GM10847 (cell line): ENCODE measurements around the gene PNPLA2.

Source experiments
- POLR2A ChIP-seq: IDR thresholded peaks from 2 replicates; pipeline ENCODE4 v1.6.1; 2011; ENCODE audit not compliant: insufficient read length; ENCODE audit errors: extremely low read depth

Gene PNPLA2

DNA sequence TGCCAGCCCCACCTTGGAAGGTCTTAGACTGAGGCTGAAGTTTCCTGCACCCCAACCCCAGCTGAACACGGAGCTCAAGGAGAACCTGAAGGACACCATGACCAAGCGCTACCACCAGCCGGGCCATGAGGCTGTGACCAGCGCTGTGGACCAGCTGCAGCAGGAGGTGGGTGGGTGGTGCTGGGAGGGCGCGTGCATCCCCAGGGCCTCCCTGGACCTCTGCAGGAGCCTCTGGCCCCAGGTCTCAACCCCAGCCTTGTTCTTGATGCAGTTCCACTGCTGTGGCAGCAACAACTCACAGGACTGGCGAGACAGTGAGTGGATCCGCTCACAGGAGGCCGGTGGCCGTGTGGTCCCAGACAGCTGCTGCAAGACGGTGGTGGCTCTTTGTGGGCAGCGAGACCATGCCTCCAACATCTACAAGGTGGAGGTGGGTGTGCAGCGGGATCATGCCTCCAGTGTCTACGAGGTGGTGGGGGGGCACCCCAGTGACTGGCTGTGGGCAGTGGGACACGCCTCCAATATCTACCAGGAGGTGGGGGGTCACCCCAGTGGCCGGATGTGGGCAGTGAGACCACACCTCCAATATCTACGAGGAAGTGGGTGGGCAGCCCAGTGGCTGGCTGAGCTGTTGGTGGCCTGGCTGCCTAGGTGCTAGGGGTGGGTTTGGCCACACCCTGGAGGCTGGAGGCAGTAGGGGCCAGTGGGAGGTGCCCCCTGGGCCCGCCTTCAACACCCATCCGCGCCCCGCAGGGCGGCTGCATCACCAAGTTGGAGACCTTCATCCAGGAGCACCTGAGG, 18.7 kb downstream of the PNPLA2 start:
- no peak for TF ChIP-seq POLR2A

DNA sequence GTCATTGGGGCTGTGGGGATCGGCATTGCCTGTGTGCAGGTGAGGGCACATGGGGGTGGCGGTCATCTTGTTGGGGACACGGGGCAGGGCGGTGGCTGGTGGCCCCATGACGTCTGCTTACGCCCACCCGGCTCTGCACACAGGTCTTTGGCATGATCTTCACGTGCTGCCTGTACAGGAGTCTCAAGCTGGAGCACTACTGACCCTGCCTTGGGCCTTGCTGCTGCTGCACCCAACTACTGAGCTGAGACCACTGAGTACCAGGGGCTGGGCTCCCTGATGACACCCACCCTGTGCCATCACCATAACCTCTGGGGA, 19.2 kb downstream of the PNPLA2 start:
- no peak for TF ChIP-seq POLR2A

DNA sequence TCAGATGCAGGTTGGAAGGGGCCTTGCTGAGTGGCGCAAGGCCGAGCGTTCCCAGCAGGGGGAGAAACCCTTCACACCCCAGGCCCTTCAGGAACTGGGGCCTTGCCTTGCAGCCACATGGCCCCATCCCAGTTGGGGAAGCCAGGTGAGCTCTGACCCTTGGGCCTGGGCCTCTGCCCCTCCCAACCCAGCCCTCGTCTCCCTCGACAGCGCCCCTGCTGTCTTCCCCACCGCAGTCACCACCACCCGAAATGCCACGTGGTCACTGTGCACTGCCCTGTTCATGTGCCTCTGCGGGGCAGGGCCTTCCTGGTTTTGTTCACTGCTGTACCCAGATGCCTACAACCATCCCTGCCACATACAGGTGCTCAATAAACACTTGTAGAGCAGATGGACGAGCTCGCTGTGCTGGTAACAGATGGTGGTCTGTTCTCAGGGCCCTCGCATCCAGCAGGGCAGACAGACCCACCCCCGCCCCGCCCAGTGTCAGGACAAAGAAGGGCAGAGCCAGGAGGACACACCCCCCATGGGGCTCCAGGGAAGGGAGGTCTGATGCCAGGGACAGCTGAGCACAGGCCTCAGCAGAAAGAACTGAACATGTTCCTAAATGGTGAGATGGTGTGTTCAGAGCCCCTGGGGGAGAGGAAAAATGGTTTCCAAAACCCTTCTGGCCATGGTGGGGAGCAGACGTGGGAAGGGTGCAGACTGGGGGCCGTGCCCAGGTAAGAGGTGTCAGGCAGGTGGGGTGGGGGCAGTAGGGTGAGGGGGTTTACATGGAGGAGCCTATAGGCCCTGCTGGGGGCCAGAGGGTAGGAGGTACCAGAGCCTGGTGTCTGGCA, 19.9 kb downstream of the PNPLA2 start:
- TF ChIP-seq POLR2A = no peak

DNA sequence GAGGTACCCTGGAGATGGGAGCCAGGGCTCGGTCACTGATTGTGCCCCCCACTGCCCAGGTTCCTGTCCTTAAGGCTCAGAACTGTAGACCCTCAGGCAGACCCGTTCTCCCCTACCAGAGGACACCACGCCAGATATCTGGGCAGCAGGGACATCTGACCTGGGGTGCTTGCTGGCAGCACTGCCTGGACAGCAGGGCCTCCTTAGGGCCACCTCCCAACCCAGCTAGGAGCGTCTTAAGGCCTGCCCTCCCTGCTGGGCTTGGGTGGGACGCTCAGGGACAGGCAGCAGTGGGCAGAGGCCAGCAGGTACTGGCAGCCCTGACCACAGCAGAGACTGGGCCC, 20.5 kb downstream of the PNPLA2 start:
- no peak for TF ChIP-seq POLR2A

DNA sequence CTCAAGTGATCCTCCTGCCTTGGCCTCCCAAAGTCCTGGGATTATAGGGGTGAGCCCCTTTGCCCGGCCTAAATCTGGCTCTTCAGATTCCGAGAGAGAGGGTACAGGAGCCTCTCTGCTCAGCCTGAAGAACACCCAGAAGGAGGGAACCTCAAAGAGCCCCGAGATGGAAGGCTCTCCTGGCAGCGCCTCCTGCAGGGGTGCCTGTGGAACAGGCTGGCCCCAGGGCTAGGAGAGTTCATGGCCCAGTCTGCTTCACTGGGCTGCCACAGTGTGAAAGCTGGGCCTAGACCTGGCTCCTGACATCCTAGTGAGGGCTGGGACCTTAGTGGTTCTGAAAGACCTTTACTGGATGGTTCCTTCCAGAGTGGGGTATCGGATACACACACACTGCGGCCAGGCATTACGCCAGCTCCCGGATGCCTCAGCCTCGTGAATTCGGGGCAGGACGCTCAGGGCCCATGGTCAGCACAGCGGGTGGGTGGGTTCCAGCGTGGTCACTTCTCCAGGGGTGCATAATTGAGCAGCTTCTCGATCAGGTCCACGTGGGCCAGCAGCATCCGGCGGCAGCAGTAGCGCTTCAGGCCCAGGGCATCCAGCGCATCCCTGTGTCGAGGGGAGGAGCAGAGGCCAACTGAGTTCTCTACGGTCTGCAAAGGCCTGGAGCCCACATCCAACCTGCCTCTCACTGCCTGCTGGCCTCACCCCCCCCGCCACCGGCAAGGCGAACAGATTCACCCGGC, 21.3 kb downstream of the PNPLA2 start:
- no peak for TF ChIP-seq POLR2A

DNA sequence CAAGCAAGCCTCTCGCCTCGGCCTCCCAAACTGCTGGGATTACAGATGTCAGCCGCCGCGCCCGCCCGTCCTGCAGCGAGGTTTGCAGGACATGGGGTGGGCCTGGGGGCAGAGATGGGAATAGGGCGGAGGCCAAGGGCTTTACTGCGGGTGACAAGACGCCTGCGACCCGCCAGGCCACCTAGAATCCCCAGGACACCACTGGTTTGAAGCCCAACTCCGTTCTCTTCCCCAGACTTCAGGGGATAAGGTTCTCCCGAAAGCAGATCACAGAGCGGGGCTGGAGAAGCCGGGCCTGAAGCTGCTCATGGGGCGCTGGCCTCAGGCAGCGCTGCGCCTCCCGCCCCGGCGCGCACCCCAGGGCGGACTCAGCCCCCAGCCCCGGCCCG, 23.3 kb downstream of the PNPLA2 start:
- no peak for TF ChIP-seq POLR2A

DNA sequence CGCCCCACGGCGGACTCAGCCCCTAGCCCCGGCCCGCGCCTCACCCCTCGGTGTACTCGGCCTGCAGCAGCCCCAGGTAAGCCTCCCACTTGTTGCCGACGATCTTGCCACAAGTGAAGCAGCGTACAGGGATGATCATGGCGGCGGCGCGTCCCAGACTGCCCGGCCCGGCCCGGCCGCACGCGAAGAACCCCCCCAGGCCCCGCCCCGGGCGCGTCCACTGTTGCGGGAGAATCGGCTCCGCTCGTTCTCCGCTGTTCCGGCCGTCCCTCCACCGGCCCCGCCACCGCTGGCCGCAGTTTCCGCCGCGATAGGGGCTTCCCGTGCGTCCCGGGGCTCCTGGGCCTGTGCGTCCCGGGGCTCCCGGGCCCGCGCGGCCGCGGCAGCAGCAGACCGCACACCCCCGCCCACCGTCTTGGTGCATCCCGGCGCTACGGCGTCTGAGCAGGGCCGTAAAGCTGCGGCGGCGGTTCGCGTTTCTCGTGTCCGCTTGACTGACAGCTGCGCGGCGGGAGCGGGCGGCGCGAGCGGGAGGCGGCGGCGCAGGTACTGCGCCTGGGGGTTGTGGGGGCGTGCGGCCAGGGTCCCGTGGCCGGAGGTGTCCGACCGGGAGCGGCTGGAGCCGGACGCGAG, 23.8 kb downstream of the PNPLA2 start, which contains the start of the genes POLR2L and TSPAN4:
POLR2L (minus strand) TSS at position 160 of the 633 bp plus-strand sequence; CDS start at position 139, 21 bp downstream.
TSPAN4 (plus strand) TSS at position 483 of the 633 bp plus-strand sequence. CDS start 7,453 bp downstream, outside the sequence.
- peak; percentile 99 for TF ChIP-seq POLR2A

DNA sequence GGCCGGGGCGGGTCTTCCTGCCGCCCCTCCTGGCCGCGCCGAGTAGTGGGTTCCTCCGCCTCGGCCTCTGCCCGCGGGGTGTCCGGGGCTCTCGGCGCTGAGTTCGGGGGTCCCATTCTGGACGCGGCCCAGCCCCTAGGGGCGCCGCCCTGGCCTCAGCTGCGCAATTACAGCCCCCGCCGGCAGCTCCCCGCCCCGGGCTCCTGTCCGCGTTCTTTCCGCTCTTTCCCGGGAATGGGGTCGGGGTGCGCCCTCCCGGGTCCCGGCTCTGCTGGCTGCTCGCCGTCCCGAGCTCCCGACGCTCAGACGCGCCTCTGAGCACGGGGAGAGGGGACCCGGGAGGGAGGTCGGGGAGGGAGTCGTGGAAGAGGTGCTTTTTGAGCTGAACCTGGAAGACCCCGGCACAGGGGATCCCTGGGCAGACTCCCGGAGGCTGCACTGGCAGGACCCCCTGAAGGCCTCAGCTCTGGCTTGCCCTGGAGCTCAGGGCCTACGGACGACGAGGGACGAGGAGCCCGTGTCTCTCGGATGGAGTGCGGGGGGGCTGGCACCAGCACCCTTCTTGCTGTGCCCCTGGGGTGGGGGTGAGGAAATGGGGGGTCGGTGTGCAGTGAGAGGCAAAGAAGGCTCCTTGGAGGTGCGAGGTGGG, 24.5 kb downstream of the PNPLA2 start:
- no peak for TF ChIP-seq POLR2A

DNA sequence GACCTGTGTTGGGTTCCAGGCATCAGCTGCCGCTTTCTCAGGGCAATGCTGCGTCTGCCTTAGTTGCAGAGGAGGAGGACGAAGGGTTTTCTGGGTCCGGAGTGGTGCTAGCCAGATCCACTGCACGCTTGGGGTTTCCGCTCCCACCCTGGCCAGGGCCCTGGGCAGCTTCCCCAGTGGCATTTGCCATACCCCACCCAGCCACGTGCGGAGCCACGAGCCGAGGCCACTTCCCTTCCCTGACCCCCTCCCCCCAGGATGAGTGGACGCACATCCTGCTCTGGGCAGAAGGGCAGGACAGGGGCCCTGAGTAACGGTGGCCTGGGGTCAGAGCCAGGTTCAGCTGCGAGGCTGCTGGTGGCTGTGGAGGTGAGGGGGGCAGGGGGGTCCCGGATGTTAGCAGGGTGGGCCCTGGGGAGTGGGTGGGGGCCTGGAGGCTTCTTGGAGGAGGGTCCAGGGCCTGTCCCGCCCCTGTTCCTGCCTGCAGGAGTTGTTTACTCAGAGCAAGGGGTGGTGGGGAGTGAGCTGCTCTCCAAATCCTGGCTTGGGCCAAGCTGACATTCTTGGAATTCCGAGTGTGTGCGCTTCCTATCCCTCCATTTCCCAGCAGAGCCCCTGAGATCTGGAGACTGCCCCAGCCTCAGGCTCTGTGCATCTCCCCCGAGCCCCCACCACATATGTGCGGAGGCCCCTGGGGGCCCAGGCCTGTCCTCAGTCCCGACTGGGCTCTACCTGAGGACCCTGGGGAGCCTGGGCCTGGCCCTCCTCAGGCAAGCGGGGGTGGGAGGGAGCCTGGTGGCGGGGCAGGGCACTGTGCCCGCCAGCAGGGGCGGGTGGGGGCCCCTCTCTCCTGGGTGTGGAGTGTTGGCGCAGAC, 25.3 kb downstream of the PNPLA2 start:
- TF ChIP-seq POLR2A = no peak

DNA sequence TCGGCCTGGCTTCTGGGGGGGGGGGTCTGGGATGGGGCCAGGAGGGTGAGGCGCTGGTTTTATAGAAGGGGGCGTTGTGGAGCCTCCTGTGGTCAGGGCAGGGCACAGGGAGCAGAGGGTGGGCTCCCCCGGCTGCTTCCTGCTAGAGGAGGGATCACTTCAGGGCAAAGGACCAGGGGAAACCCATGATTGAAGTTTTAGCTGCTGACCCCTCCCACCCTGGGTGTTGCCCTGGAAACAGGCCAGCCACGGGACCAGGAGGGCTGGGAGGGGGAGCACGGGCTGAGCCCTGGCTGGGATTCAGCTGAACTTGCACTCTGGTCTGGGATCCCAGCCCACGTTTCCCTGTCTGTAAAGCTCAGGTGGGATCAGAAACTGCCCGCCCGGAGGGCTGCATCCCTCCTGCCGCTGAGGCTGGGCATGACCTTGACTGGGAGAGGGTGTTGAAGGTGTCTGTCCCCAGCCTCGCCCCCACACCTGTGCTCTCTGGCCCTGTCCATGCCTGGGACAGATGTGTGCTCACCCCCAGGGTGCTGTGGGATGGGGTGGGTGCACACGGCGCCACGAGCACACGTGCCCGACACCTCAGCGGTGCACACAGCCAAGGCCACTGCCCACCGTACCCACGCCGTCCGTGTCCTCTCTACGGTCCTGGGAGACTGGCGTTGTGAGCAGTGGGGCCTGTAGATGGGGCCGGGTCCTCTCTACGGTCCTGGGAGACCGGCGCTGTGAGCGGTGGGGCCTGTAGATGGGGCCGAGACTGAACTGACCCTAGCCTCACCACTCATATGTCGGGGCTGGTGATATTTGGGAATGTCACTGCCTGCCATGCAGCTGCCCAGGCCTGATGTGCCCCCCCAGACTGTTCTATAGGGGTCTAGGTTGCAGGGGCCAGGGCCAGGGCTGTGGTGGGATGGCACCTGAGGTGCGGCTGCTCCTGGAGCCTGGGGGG, 26.3 kb downstream of the PNPLA2 start:
- TF ChIP-seq POLR2A = no peak

DNA sequence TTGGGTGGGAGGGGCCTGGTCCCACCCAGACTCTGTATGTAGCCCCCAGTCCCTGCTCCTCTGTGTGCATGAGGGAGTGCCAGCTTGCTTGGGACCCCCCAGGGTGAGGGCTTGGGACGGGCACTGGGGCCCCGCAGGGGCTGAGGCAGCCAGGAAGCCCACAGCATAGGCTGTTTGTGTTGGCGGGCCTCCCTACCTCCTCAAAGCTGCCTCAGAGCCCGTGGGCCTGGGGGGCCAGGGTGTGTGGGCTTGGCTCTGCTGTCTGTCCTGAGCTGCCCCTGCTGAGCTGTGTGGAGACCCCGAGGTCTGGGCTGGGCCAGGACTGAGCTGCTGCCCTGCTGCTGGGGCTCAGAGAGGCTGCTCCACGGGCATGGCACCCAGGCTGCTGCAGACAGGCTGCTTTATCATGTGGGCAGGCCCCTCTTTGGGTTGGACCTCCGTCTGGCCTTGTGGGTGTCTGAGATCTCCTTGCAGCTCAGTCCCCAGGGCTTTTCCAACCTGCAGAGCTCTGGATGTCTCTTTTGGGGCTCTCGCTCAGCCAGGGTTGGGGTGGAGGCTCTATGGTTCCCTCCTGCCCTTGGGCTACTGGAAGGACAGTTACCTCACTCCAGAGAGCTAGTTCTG, 27.3 kb downstream of the PNPLA2 start:
- no peak for TF ChIP-seq POLR2A

DNA sequence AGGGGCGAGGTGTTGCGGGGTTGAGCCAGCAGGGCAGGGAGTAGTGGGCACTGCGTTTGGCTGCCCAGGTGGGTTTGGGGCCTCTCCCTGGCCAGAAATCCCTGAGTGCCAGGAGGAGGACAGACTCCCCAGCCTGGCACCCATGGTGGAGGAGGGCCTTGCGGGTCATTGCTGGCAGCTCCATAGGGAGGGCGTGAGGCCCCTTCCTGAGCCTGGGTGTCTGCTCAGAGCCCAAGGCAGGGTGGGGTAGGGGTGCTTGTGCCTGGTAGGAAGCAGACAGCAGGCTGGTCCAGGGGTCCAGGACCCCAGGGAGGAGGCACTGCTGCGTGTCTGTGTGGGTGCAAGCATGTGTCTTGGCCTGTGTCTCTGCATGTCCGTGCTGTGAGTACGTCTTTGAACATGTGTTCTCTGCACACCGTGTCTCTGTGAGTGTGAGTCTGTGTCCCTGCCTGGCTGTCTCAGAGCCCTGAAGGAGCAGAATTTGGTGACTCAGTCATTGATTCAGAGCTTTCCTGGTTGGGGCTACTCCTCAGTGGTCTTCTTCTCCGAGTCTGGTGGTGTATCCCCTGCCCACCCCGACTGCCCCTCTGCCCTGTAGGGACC, 27.9 kb downstream of the PNPLA2 start:
- TF ChIP-seq POLR2A = no peak

DNA sequence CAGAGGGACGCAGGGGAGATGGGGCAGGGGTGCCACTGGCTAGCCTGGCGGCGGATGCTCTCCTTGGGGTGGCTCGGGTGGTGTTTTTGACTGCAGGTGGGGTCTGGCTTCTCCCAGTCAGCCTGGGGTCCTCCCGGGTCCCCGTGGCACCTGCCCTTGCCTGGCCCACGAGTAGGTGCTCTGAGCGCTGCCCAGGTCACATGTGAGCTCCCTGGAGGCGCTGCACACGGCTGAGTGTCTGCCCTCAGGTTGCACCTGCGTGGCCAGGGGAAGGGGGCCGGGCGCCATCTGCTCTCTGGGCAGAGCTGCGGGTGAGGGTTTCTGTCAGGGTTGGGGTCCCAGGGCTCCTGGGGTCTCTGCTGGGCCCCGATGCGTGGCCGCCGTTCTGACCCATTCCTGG, 29.2 kb downstream of the PNPLA2 start:
- TF ChIP-seq POLR2A = no peak
